ENCODE data around the gene B4GAT1. TPM values are rescaled to one million over a fixed set of nuclear protein-coding genes. Genes with fewer than 3 reads are reported as not detected.
A peak's percentile ranks its signal among the peaks of the same experiment; 100 is the strongest.

The B4GAT1 gene
- total RNA-seq, 1 donor from 2014 or later: 24.5 TPM

- no peak overlapping the region for H3K9ac ChIP-seq (ENCODE audit: low read depth in 1 of 3, low read length in 3 of 3)
- no peaks in the 10 kb centered on the region for H3K9me3 ChIP-seq (ENCODE audit: control insufficient read depth in 3 of 3, low read length in 3 of 3)
- no peak overlapping the region for H3K27ac ChIP-seq (ENCODE audit: low read depth, low read length)
- H3K36me3 ChIP-seq (ENCODE audit: control insufficient read depth in 3 of 3, insufficient read depth in 3 of 3, low read length in 3 of 3): peaks cover 3 to 17% (median 16%) of the 10 kb centered on the region in 3 donors
- no peaks in the 10 kb centered on the region for H3K27me3 ChIP-seq (ENCODE audit: control insufficient read depth in 3 of 3, insufficient read depth in 3 of 3, low read length in 3 of 3)
- H3K4me1 ChIP-seq (ENCODE audit: control insufficient read depth in 3 of 3, insufficient read depth in 3 of 3, low read length in 3 of 3): peaks cover 18 to 33% (median 31%) of the 10 kb centered on the region in 3 donors
- H3K4me3 ChIP-seq (ENCODE audit: low read length in 3 of 3): no peak overlapping the region
These were observed 18.2 kb downstream of the B4GAT1 start for GRCh38 chr11:66329165-66329673.

- Histone ChIP-seq H3K4me3 (ENCODE audit: low read length in 3 of 3) (peak overlapping the region; percentile 35 to 58 (median 57)), H3K27me3 (ENCODE audit: control insufficient read depth in 3 of 3, insufficient read depth in 3 of 3, low read length in 3 of 3) (no peaks in the 10 kb centered on the region), H3K9ac (ENCODE audit: low read depth in 1 of 3, low read length in 3 of 3) (peak overlapping the region in 2 of 3 donors; percentile 38 to 68), H3K27ac (ENCODE audit: low read depth, low read length) (no peak overlapping the region), H3K4me1 (ENCODE audit: control insufficient read depth in 3 of 3, insufficient read depth in 3 of 3, low read length in 3 of 3) (peaks cover 18 to 33% (median 31%) of the 10 kb centered on the region in 3 donors), H3K36me3 (ENCODE audit: control insufficient read depth in 3 of 3, insufficient read depth in 3 of 3, low read length in 3 of 3) (peaks cover 3 to 16% (median 15%) of the 10 kb centered on the region in 3 donors), H3K9me3 (ENCODE audit: control insufficient read depth in 3 of 3, low read length in 3 of 3) (no peaks in the 10 kb centered on the region)
These were observed 18.9 kb downstream of the B4GAT1 start for GRCh38 chr11:66328302-66329144.

- H3K4me1 ChIP-seq (ENCODE audit: control insufficient read depth in 3 of 3, insufficient read depth in 3 of 3, low read length in 3 of 3): peaks cover 18 to 33% (median 31%) of the 10 kb centered on the region in 3 donors
- no peaks in the 10 kb centered on the region for H3K27me3 ChIP-seq (ENCODE audit: control insufficient read depth in 3 of 3, insufficient read depth in 3 of 3, low read length in 3 of 3)
- peak overlapping the region in 1 of 3 donors; percentile 41 for H3K4me3 ChIP-seq (ENCODE audit: low read length in 3 of 3)
- H3K36me3 ChIP-seq (ENCODE audit: control insufficient read depth in 3 of 3, insufficient read depth in 3 of 3, low read length in 3 of 3): peaks cover 0 to 10% (median 9%) of the 10 kb centered on the region in 3 donors
- no peak overlapping the region for H3K27ac ChIP-seq (ENCODE audit: low read depth, low read length)
- no peaks in the 10 kb centered on the region for H3K9me3 ChIP-seq (ENCODE audit: control insufficient read depth in 3 of 3, low read length in 3 of 3)
- peak overlapping the region in 1 of 3 donors; percentile 68 for H3K9ac ChIP-seq (ENCODE audit: low read depth in 1 of 3, low read length in 3 of 3)
These were observed 19.5 kb downstream of the B4GAT1 start for GRCh38 chr11:66328031-66328301.

DNA sequence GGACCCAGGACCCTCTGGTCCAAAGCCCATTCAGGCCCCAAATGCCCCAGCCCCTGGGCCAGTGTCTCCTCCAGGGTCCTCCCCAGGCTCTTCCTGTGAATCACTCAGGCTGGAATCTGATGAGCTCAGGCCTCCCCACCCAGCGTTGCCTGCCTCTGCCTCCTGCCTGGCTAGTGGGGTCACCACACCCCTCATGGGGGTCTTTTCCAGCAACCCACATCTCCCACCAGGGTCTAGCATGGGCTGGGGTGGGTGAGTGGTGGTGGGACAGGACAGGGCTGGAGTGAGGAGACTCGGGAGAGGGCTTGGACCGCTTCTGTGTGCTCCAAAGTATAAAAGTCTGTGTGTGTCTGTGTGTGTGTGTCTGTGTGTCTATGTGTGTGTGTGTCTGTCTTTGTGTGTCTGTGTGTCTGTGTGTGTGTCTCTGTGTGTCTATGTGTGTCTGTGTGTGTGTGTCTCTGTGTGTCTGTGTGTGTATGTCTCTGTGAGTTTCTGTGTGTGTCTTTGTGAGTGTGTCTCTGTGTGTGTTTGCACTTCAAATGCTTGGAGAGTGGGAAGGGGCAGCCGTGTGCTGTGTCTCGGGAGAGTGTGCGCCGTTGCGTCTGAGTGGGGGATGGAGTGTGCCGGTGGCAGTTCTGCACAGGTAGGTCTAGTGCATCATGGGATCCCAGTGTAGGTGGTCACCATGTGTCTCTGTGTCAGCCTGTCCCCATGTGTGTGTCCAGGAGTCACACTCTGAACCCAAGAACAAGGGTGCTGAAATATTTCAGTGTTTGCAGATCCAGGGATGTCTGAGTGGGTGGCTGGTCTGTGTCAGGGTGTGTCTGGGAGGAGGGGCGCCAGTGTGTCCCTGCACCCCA, 20.0 kb downstream of the B4GAT1 start:
- H3K27ac ChIP-seq (ENCODE audit: low read depth, low read length): peak overlapping the region; percentile 28
- peaks cover 19 to 34% (median 32%) of the 10 kb centered on the region in 3 donors for H3K4me1 ChIP-seq (ENCODE audit: control insufficient read depth in 3 of 3, insufficient read depth in 3 of 3, low read length in 3 of 3)
- H3K9me3 ChIP-seq (ENCODE audit: control insufficient read depth in 3 of 3, low read length in 3 of 3): no peaks in the 10 kb centered on the region
- no peaks in the 10 kb centered on the region for H3K27me3 ChIP-seq (ENCODE audit: control insufficient read depth in 3 of 3, insufficient read depth in 3 of 3, low read length in 3 of 3)
- peaks cover 0 to 5% (median 4%) of the 10 kb centered on the region in 3 donors for H3K36me3 ChIP-seq (ENCODE audit: control insufficient read depth in 3 of 3, insufficient read depth in 3 of 3, low read length in 3 of 3)
- H3K4me3 ChIP-seq (ENCODE audit: low read length in 3 of 3): peak overlapping the region in 1 of 3 donors; percentile 41
- peak overlapping the region in 2 of 3 donors; percentile 23 to 68 for H3K9ac ChIP-seq (ENCODE audit: low read depth in 1 of 3, low read length in 3 of 3)

GRCh38 chr11:66326261-66327111, 20.9 kb downstream of the B4GAT1 start:
- Histone ChIP-seq H3K9ac (ENCODE audit: low read depth in 1 of 3, low read length in 3 of 3) (peak overlapping the region; percentile 4 to 50 (median 23)), H3K4me3 (ENCODE audit: low read length in 3 of 3) (no peak overlapping the region), H3K9me3 (ENCODE audit: control insufficient read depth in 3 of 3, low read length in 3 of 3) (no peaks in the 10 kb centered on the region), H3K27me3 (ENCODE audit: control insufficient read depth in 3 of 3, insufficient read depth in 3 of 3, low read length in 3 of 3) (no peaks in the 10 kb centered on the region), H3K27ac (ENCODE audit: low read depth, low read length) (peak overlapping the region; percentile 64), H3K4me1 (ENCODE audit: control insufficient read depth in 3 of 3, insufficient read depth in 3 of 3, low read length in 3 of 3) (peaks cover 27 to 41% (median 37%) of the 10 kb centered on the region in 3 donors), H3K36me3 (ENCODE audit: control insufficient read depth in 3 of 3, insufficient read depth in 3 of 3, low read length in 3 of 3) (no peaks in the 10 kb centered on the region)

GRCh38 chr11:66325263-66325671, 22.2 kb downstream of the B4GAT1 start:
- H3K36me3 ChIP-seq (ENCODE audit: control insufficient read depth in 3 of 3, insufficient read depth in 3 of 3, low read length in 3 of 3): no peaks in the 10 kb centered on the region
- no peaks in the 10 kb centered on the region for H3K9me3 ChIP-seq (ENCODE audit: control insufficient read depth in 3 of 3, low read length in 3 of 3)
- peak overlapping the region; percentile 64 for H3K27ac ChIP-seq (ENCODE audit: low read depth, low read length)
- no peak overlapping the region for H3K4me3 ChIP-seq (ENCODE audit: low read length in 3 of 3)
- no peaks in the 10 kb centered on the region for H3K27me3 ChIP-seq (ENCODE audit: control insufficient read depth in 3 of 3, insufficient read depth in 3 of 3, low read length in 3 of 3)
- no peak overlapping the region for H3K9ac ChIP-seq (ENCODE audit: low read depth in 1 of 3, low read length in 3 of 3)
- peaks cover 27 to 41% (median 37%) of the 10 kb centered on the region in 3 donors for H3K4me1 ChIP-seq (ENCODE audit: control insufficient read depth in 3 of 3, insufficient read depth in 3 of 3, low read length in 3 of 3)

- no peak overlapping the region for H3K9ac ChIP-seq (ENCODE audit: low read depth in 1 of 3, low read length in 3 of 3)
- H3K27me3 ChIP-seq (ENCODE audit: control insufficient read depth in 3 of 3, insufficient read depth in 3 of 3, low read length in 3 of 3): no peaks in the 10 kb centered on the region
- no peak overlapping the region for H3K27ac ChIP-seq (ENCODE audit: low read depth, low read length)
- H3K36me3 ChIP-seq (ENCODE audit: control insufficient read depth in 3 of 3, insufficient read depth in 3 of 3, low read length in 3 of 3): no peaks in the 10 kb centered on the region
- no peak overlapping the region for H3K4me3 ChIP-seq (ENCODE audit: low read length in 3 of 3)
- H3K4me1 ChIP-seq (ENCODE audit: control insufficient read depth in 3 of 3, insufficient read depth in 3 of 3, low read length in 3 of 3): peaks cover 27 to 41% (median 37%) of the 10 kb centered on the region in 3 donors
- H3K9me3 ChIP-seq (ENCODE audit: control insufficient read depth in 3 of 3, low read length in 3 of 3): no peaks in the 10 kb centered on the region
These were observed 22.8 kb downstream of the B4GAT1 start for GRCh38 chr11:66324664-66325063.

GRCh38 chr11:66323684-66324083, 23.7 kb downstream of the B4GAT1 start:
- Histone ChIP-seq H3K9me3 (ENCODE audit: control insufficient read depth in 3 of 3, low read length in 3 of 3) (no peaks in the 10 kb centered on the region), H3K27ac (ENCODE audit: low read depth, low read length) (no peak overlapping the region), H3K4me1 (ENCODE audit: control insufficient read depth in 3 of 3, insufficient read depth in 3 of 3, low read length in 3 of 3) (peaks cover 27 to 39% (median 34%) of the 10 kb centered on the region in 3 donors), H3K4me3 (ENCODE audit: low read length in 3 of 3) (no peak overlapping the region), H3K9ac (ENCODE audit: low read depth in 1 of 3, low read length in 3 of 3) (no peak overlapping the region), H3K27me3 (ENCODE audit: control insufficient read depth in 3 of 3, insufficient read depth in 3 of 3, low read length in 3 of 3) (no peaks in the 10 kb centered on the region), H3K36me3 (ENCODE audit: control insufficient read depth in 3 of 3, insufficient read depth in 3 of 3, low read length in 3 of 3) (no peaks in the 10 kb centered on the region)

DNA sequence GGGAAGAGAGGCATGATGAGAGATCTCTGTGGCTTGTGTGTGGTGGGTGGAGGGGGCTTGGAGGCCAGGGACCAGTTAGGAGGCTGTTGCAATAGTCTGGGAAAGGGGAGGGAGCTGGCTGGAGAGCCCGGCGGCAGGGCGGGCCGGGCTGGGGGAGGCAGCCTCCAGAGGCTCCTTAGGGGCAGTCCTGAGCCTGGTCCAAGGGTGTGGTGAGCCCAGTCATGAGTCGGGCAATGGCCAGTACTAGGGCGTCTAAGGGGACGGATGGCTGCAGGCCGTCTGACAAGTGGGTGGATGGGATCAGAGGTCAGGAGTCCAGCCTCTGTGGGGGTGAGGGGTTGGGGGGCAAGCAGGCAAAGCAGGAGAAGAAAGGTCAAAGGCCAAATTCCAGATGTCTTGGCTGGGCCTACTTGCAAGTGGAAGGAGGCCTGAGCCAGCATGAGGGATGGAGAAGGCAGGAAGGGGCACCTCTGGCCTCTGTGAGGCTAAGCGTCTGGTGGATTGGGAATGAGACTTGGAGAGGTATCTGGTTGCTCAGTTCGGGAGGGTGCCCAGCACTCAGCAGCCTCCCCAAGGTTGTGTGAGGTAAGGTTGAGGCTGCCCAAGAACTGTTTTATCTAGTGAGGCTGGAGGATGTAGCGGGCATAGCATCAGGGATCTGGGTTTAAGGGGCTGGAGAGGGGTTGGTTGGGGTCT, 24.5 kb downstream of the B4GAT1 start:
- Histone ChIP-seq H3K36me3 (ENCODE audit: control insufficient read depth in 3 of 3, insufficient read depth in 3 of 3, low read length in 3 of 3) (no peaks in the 10 kb centered on the region), H3K27ac (ENCODE audit: low read depth, low read length) (peak overlapping the region; percentile 44), H3K4me3 (ENCODE audit: low read length in 3 of 3) (no peak overlapping the region), H3K4me1 (ENCODE audit: control insufficient read depth in 3 of 3, insufficient read depth in 3 of 3, low read length in 3 of 3) (peaks cover 27 to 39% (median 32%) of the 10 kb centered on the region in 3 donors), H3K9me3 (ENCODE audit: control insufficient read depth in 3 of 3, low read length in 3 of 3) (no peaks in the 10 kb centered on the region), H3K27me3 (ENCODE audit: control insufficient read depth in 3 of 3, insufficient read depth in 3 of 3, low read length in 3 of 3) (no peaks in the 10 kb centered on the region), H3K9ac (ENCODE audit: low read depth in 1 of 3, low read length in 3 of 3) (no peak overlapping the region)

All from skeletal muscle tissue (tissue), 4 donors.